HG03521 (cell line): ENCODE data around the gene IFNW1.

ENCODE experiments used
- ATAC-seq: cut with Tn5 transposase; IDR thresholded peaks from one replicate; pipeline ENCODE4 v1.9.1; 2021; ENCODE audit warnings: mild to moderate bottlenecking, moderate library complexity; ENCODE audit not compliant: unreplicated experiment

IFNW1 gene

GRCh38 chr9:21110708-21111576 is 30.7 kb downstream of the IFNW1 start:
- ATAC-seq = peak; percentile 78

DNA sequence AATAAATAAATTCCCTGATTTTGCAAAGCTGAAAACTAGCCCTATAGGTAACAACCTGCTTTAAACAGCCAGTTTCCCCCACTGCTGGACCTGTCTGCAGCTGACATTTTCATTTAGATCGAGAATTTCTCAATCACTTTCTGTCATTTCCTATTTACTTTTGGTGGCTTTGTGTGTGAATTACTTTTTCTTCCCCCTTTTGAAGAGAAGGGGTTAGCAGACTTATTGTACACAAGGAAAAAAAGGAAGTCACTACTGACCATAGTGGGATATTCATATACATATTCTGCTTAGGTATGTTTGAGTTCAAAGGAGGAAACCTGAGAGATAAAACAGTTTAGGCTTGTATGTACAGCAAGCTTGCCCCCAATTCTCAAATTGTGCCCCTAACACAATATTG is 36.8 kb downstream of the IFNW1 start:
- no peak for ATAC-seq

DNA sequence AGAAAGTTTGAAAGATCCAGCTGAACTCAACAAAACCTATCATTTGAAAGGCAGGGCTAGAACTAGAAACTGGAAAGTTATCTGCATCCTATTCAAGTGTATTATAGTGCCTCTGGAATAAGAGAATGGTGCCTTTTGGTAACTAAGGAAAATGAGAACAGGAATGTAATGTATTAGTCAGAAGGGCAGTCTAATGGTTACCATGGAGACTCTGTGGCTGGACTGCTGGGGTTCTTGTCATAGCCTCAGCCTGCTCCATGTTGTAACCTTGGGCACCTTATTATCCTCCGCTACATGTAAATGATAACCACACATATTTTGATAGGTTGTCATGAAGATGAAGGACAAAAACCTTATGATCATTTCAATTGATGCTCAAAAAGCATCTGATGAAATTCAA is 39.3 kb downstream of the IFNW1 start:
- no peak for ATAC-seq

- ATAC-seq = no peak
Measured at GRCh38 chr9:21097817-21098216, 43.8 kb downstream of the IFNW1 start.

- ATAC-seq = no peak
Measured at GRCh38 chr9:21096901-21097255, 44.8 kb downstream of the IFNW1 start.

GRCh38 chr9:21096172-21096900 is 45.3 kb downstream of the IFNW1 start:
- ATAC-seq = peak; percentile 76

GRCh38 chr9:21095561-21095960 is 46.1 kb downstream of the IFNW1 start:
- ATAC-seq = no peak
